Pancreas (tissue), 10 donors: ENCODE results near the gene RAB40A. TPM values are rescaled to one million over a fixed set of nuclear protein-coding genes. Genes with fewer than 3 reads are reported as not detected.
"Not testable (repeated sequence)": the region's sequence is repeated elsewhere in the genome, so short reads cannot be mapped to it uniquely, and the experiment has no call there.

ENCODE experiments used
- ATAC-seq, 4 donors: fragments of 200-7000 bp; cut with Tn5 transposase; one replicate each; pipeline versions ENCODE4 v1.8.0 to v1.9.1; 2020; ENCODE audit warnings: mild to moderate bottlenecking in 4 of 4, moderate library complexity in 4 of 4
- DNase-seq, 6 donors: peaks; one replicate each; pipeline ENCODE4 v3.0.0-alpha.2; 2020
- FAIRE-seq: peaks from 2 replicates; lab custom pipeline; 2012; peaks lifted over from hg19 to GRCh38; lab: Jason Lieb, UNC
- H3K27ac ChIP-seq, 4 donors: fragments of 200-600 bp; sonication (generic); 1 replicate in 3 of 4; 2 replicates in 1 of 4; pipeline versions ENCODE4 v1.5.0 to v1.8.0; 2020
- H3K27me3 ChIP-seq, 4 donors: fragments of 200-600 bp; one replicate each; pipeline ENCODE4 v1.8.0; 2021
- H3K36me3 ChIP-seq, 3 donors: fragments of 200-600 bp; sonication (generic) in 1 of 3; one replicate each; pipeline versions ENCODE4 v1.5.0 to v1.8.0; 2020 to 2021
- H3K4me1 ChIP-seq, 3 donors: fragments of 200-600 bp; one replicate each; pipeline ENCODE4 v1.8.0; 2021
- H3K4me3 ChIP-seq, 4 donors: fragments of 200-600 bp; sonication (generic) in 2 of 4; one replicate each; pipeline versions ENCODE4 v1.5.0 to v1.8.0; 2020 to 2021
- H3K9me3 ChIP-seq, 4 donors: fragments of 200-600 bp; one replicate each; pipeline ENCODE4 v1.8.0; 2021
- WGBS, 2 donors: extraction: QIAGEN DNeasy Blood & Tissue Kit; methylation state at CpG; one replicate each; pipeline ENCODE4 v1.1.7; 2013; 5-methylcytosine and 5-hydroxymethylcytosine counted together
- intact Hi-C, 3 donors: fragments of 100-400 bp; cut with DNase I; formaldehyde crosslinking; loops; one replicate each; pipeline versions ENCODE4 v1.11.1 to v1.14.2; 2022
- polyA plus RNA-seq, 2 donors: library from polyadenylated mRNA; stranded (reverse); fragments of 200-250 nt; gene quantifications; one replicate each; pipeline ENCODE4 v1.2.3, GENCODE V29; 2013
- total RNA-seq, 6 donors: library from RNA; stranded (reverse); fragmentation: NEBNext Ultra II Directional in 4 of 6; extraction: Animal tissue kit (Norgen Biotek cat#: 25700) in 4 of 6; gene quantifications; one replicate each; pipeline versions ENCODE4 v1.2.1 to v1.2.4, GENCODE V29; 2021 to 2023
- TF ChIP-seq, protein P1 (sequence below), 4 donors: fragments of 200-600 bp; sonication (generic) in 3 of 4; IDR thresholded peaks; one replicate each; pipeline versions ENCODE4 v1.5.0 to v1.8.0; 2021; ENCODE audit warnings: antibody characterized with exemption in 4 of 4
- donor health status: healthy with polysubstance abuse.
- donor health status: DM: no; HTN: no; CAD: no; lungs with moderate emphysema.
- donor health status: DM: no; HTN: no; CAD: no.
- donor health status: control.
- donor health status: control.
- donor health status: Bipolar disorder and iron deficiency.
- donor health status: DM: yes; HTN: yes; CAD: no.
- donor health status: DM: no; HTN: no; CAD: no.
- donor health status: DM: no; HTN: no; CAD: no.
- donor health status: DM: yes; HTN: yes; CAD: no.

RAB40A gene
- total and polyA plus RNA-seq, 8 donors = 0.06 to 0.19 (median 0.12) TPM; not detected in 1

GRCh38 chrX:103477496-103477895 is 41.8 kb downstream of the RAB40A start:
- DNase-seq (no peak), FAIRE-seq (no peak), ATAC-seq (no peak)
- Histone ChIP-seq H3K36me3 (no peaks in the 10 kb centered on the region), H3K9me3 (no peaks in the 10 kb centered on the region), H3K27me3 (no peaks in the 10 kb centered on the region), H3K27ac (no peak overlapping the region), H3K4me1 (no peaks in the 10 kb centered on the region), H3K4me3 (no peak overlapping the region)
- TF ChIP-seq, protein P1, sequence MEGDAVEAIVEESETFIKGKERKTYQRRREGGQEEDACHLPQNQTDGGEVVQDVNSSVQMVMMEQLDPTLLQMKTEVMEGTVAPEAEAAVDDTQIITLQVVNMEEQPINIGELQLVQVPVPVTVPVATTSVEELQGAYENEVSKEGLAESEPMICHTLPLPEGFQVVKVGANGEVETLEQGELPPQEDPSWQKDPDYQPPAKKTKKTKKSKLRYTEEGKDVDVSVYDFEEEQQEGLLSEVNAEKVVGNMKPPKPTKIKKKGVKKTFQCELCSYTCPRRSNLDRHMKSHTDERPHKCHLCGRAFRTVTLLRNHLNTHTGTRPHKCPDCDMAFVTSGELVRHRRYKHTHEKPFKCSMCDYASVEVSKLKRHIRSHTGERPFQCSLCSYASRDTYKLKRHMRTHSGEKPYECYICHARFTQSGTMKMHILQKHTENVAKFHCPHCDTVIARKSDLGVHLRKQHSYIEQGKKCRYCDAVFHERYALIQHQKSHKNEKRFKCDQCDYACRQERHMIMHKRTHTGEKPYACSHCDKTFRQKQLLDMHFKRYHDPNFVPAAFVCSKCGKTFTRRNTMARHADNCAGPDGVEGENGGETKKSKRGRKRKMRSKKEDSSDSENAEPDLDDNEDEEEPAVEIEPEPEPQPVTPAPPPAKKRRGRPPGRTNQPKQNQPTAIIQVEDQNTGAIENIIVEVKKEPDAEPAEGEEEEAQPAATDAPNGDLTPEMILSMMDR (IDR thresholded peaks at IDR 0.05) = no peak
- intact Hi-C loops = no loop called here

GRCh38 chrX:103475381-103475780 is 43.9 kb downstream of the RAB40A start:
- H3K27me3 ChIP-seq = peaks cover 0 to 10% (median 0%) of the 10 kb centered on the region in 4 donors
- H3K36me3 ChIP-seq = no peaks in the 10 kb centered on the region
- FAIRE-seq = no peak
- ATAC-seq = no peak
- H3K4me1 ChIP-seq = no peaks in the 10 kb centered on the region
- 74 to 89% methylated on average over 1 of the region's 1 CpG for WGBS, 2 donors
- intact Hi-C loops = no loop called here
- no peak overlapping the region for H3K27ac ChIP-seq
- TF ChIP-seq, protein P1 (IDR thresholded peaks at IDR 0.05) = no peak
- no peaks in the 10 kb centered on the region for H3K9me3 ChIP-seq
- no peak for DNase-seq
- H3K4me3 ChIP-seq = no peak overlapping the region

- H3K4me1 ChIP-seq, FAIRE-seq, H3K27ac ChIP-seq, DNase-seq, ATAC-seq, H3K36me3 ChIP-seq, H3K4me3 ChIP-seq, H3K9me3 ChIP-seq: not testable (repeated sequence)
- 50 to 65% methylated on average over 8 of the region's 8 CpGs for WGBS, 2 donors
- peaks cover 0 to 14% (median 0%) of the 10 kb centered on the region in 4 donors for H3K27me3 ChIP-seq
- intact Hi-C loops = loop anchor here in 2 of 3 donors (10.0 kb wide), 2 partner anchors 125 to 135 kb away; partner anchors contain the start of gene TCEAL7 (in 1 of the 2)
These were observed 49.3 kb downstream of the RAB40A start for GRCh38 chrX:103469977-103470376.

- Histone ChIP-seq H3K27me3 (peaks cover 0 to 14% (median 0%) of the 10 kb centered on the region in 4 donors), H3K4me3 (no peak overlapping the region), H3K9me3 (no peaks in the 10 kb centered on the region), H3K4me1 (no peaks in the 10 kb centered on the region), H3K27ac (no peak overlapping the region), H3K36me3 (no peaks in the 10 kb centered on the region)
- no peak for ATAC-seq
- intact Hi-C loops = loop anchor here in 2 of 3 donors (10.0 kb wide), 2 partner anchors 123 to 133 kb away; partner anchors contain the start of gene TCEAL7 (in 1 of the 2)
- WGBS, 2 donors = 21 to 23% methylated on average over 2 of the region's 2 CpGs
- FAIRE-seq = no peak
- TF ChIP-seq, protein P1 (IDR thresholded peaks at IDR 0.05) = no peak
- DNase-seq = no peak
These were observed 51.4 kb downstream of the RAB40A start for GRCh38 chrX:103467887-103468286.

GRCh38 chrX:103467156-103467555 is 52.1 kb downstream of the RAB40A start:
- H3K27me3 ChIP-seq = peaks cover 0 to 12% (median 2%) of the 10 kb centered on the region in 4 donors
- TF ChIP-seq, protein P1 (IDR thresholded peaks at IDR 0.05) = no peak
- H3K4me1 ChIP-seq = no peaks in the 10 kb centered on the region
- no peaks in the 10 kb centered on the region for H3K9me3 ChIP-seq
- no peak overlapping the region for H3K27ac ChIP-seq
- DNase-seq = no peak
- FAIRE-seq = no peak
- intact Hi-C loops = loop anchor here in 2 of 3 donors (10.0 kb wide), 2 partner anchors 122 to 132 kb away; partner anchors contain the start of gene TCEAL7 (in 1 of the 2)
- no peak for ATAC-seq
- WGBS, 2 donors = 28 to 41% methylated on average over 2 of the region's 2 CpGs
- H3K4me3 ChIP-seq = no peak overlapping the region
- H3K36me3 ChIP-seq = no peaks in the 10 kb centered on the region
